GM18517 (cell line): ENCODE measurements around the gene OOSP4A.
"Not testable (repeated sequence)": the region's sequence is repeated elsewhere in the genome, so short reads cannot be mapped to it uniquely, and the experiment has no call there.

ENCODE experiments used
- ATAC-seq: cut with Tn5 transposase; IDR thresholded peaks from one replicate; pipeline ENCODE4 v1.9.1; 2021; ENCODE audit warnings: mild to moderate bottlenecking, moderate library complexity; ENCODE audit not compliant: unreplicated experiment

The OOSP4A gene

GRCh38 chr11:59973097-59973496 is 9.3 kb downstream of the OOSP4A start:
- ATAC-seq, result no peak

DNA sequence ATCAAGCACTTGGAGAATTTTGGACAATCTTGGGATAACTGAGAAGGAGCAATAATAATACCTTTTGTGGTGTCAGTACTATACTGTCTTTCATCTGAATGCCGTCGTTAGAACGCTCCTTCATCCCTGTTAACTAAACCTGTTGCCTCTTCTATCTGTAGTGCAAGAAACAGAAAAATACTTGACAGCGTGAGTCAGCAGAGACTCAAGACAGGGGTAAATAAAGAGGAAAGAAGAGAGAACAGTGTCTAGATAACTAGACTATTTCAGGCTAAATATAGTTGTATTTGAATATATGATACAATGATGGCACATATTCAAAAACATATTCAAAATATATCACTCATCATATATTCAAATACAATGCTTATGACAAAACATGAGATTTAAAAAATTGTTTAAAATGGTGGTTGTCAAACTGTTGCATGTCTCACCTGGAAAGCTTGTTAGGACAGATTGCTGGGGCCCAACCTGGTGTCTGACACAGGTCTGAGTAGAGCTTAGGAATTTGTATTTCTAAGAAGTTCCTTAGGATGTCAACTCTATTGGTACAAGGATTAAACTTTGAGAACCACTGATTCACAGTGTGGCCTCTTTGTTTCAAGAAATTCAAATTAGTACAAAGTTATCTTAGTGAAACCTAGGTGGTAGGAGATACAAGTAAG is 17.4 kb downstream of the OOSP4A start:
- no peak for ATAC-seq

GRCh38 chr11:59982037-59982436 is 18.2 kb downstream of the OOSP4A start:
- ATAC-seq, result not testable (repeated sequence)

- ATAC-seq, result no peak
These were observed 19.4 kb downstream of the OOSP4A start for GRCh38 chr11:59983212-59983611.

GRCh38 chr11:59984368-59984767 is 20.5 kb downstream of the OOSP4A start:
- ATAC-seq, result no peak

DNA sequence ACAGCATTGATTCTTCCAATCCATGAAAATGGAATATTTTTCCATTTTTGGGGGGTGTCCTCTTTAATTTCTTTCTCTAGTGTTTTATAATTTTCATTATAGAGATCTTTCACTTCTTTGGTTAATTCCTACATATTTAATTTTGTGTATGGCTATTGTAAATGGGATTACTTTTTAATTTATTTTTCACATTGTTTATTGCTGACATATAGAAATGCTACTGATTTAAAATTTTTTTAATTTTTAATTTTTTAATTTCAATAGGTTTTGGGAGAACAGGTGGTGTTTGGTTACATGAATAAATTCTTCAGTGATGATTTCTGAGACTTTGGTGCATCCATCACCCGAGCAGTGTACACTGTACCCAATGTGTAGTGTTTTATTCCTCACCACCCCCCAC is 26.6 kb downstream of the OOSP4A start:
- ATAC-seq, result no peak

- ATAC-seq, result no peak
These were observed 28.6 kb downstream of the OOSP4A start for GRCh38 chr11:59992425-59992824.

GRCh38 chr11:59997800-59998199 is 34.0 kb downstream of the OOSP4A start:
- ATAC-seq, result no peak

DNA sequence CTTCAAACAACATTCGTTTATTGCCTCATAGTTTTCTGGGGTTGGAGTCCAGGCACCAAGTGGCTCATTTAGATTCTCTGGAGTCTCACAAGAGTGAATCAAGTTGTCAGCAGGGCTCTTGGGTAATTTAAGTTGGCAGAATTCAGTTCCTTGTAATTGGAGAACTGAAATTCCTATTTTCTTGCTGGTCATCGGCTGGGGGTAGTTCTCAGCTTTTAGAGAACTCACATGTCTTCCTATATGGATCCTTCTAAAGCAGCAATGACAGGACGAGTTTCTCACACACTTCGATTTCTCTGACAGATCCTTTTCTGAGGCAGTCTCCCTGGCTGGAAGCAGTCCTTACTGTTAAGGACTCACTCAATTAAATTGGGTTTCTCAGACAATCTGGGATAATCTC is 35.9 kb downstream of the OOSP4A start:
- no peak for ATAC-seq

GRCh38 chr11:60003729-60004128 is 39.9 kb downstream of the OOSP4A start:
- ATAC-seq, result no peak

DNA sequence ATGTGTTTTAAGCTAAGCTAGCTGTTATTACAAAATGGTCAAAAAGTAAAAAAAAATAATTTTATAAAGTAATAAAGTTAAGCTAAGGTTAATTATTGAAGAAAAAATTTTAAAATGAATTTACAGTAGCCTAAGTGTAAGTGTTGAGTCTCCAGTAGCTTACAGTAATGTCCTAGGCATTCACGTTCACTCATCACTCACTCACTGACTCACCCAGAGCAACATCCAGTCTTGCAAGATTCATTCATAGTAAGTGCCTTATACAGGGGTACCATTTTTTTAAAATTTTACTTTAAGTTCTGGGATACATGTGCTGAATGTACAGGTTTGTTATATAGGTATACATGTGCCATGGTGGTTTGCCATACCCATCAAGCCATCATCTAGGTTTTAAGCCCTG is 41.5 kb downstream of the OOSP4A start:
- ATAC-seq, result no peak

- no peak for ATAC-seq
These were observed 53.0 kb downstream of the OOSP4A start, which contains the start of gene OOSP4B for GRCh38 chr11:60016881-60017280. Gene OOSP4B, plus strand, starts transcription at chr11:60017181.

DNA sequence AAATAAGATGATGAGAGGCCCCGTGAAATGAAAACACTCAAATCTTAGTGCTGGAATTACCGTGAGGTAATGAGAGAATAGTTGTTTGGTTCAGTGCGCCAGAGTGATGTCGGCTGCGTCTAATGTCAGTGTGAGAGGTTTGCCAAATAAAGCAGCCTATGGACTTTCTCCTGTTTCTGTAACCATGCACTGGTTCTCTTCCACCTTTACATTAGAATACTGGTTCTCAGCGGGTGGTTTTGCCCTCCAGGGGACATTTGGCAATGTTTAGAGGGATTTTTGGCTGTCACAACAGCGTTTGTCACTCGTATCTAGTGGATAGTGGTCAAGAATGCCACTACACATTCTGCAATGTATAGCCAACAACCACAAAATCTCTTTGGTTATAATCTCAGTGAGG is 54.2 kb downstream of the OOSP4A start:
- no peak for ATAC-seq
